Measurements from ENCODE around the gene NELL2.
"Not testable (repeated sequence)": the region's sequence is repeated elsewhere in the genome, so short reads cannot be mapped to it uniquely, and the experiment has no call there.

The NELL2 gene

GRCh38 chr12:44689587-44689986, 186.5 kb downstream of the NELL2 start:
- Mint-ChIP-seq H3K4me3 (no peak overlapping the region), H3K27ac (no peak overlapping the region), H3K4me1 (ENCODE audit: low read depth in 2 of 2) (no peaks in the 10 kb centered on the region), H3K36me3 (ENCODE audit: insufficient read depth) (no peaks in the 10 kb centered on the region), H3K27me3 (no peaks in the 10 kb centered on the region), H3K9me3 (peaks cover 0 to 1% of the 10 kb centered on the region in 2 donors)
- no peak for DNase-seq
- no peak for ATAC-seq (replicated peaks)

- H3K36me3 Mint-ChIP-seq (ENCODE audit: insufficient read depth); H3K4me3 Mint-ChIP-seq; H3K4me1 Mint-ChIP-seq (ENCODE audit: low read depth in 2 of 2); H3K27me3 Mint-ChIP-seq; H3K27ac Mint-ChIP-seq; DNase-seq; ATAC-seq (replicated peaks); H3K9me3 Mint-ChIP-seq: not testable (repeated sequence)
These were observed 189.2 kb downstream of the NELL2 start for GRCh38 chr12:44686821-44687432.

- Mint-ChIP-seq H3K27me3 (no peaks in the 10 kb centered on the region), H3K9me3 (no peaks in the 10 kb centered on the region), H3K4me3 (no peak overlapping the region), H3K27ac (no peak overlapping the region), H3K4me1 (ENCODE audit: low read depth in 2 of 2) (no peaks in the 10 kb centered on the region), H3K36me3 (ENCODE audit: insufficient read depth) (no peaks in the 10 kb centered on the region)
- DNase-seq (no peak), ATAC-seq (replicated peaks) (no peak)
These were observed 198.4 kb downstream of the NELL2 start for GRCh38 chr12:44677724-44678123.

DNA sequence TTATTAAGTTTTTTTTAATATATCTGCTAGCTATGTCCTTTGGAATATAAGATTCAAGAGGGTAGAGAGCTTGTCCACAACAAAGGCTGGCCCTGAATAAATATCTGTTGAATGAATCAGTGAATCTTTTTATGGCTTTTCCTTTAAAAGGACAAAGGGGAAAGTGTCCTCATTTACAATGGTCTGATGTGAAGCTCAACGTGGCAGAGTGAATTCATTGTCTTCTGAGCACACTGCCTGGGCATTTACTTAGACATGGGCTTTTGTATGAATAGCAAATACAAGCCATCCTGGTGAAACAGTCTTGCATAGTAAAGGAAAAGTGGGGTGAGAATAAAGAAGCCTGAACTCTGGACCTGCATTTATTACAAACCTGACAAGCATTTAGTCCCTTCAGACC, 201.2 kb downstream of the NELL2 start:
- no peaks in the 10 kb centered on the region for H3K4me1 Mint-ChIP-seq (ENCODE audit: low read depth in 2 of 2)
- peaks cover 0 to 5% of the 10 kb centered on the region in 2 donors for H3K9me3 Mint-ChIP-seq
- H3K4me3 Mint-ChIP-seq = no peak overlapping the region
- no peak overlapping the region for H3K27ac Mint-ChIP-seq
- H3K36me3 Mint-ChIP-seq (ENCODE audit: insufficient read depth) = no peaks in the 10 kb centered on the region
- no peaks in the 10 kb centered on the region for H3K27me3 Mint-ChIP-seq
- no peak for DNase-seq
- no peak for ATAC-seq (replicated peaks)

DNA sequence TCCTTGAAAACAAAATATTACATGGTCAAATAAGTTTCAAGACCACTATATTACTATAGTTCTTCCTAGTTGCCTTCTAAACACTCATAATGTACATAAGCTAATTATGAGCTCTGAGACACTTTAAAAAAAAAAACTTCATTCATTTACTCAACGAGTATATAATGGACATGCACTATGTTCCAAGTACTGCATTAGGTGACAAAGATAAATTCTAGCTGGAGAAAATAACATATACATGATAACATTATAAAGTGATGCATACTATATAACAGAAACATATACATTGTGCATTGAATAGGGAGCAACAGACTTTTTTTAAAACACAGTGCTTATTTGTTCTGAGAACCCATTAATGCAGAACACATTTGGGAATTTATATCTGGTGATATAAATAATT, 202.3 kb downstream of the NELL2 start:
- H3K27me3 Mint-ChIP-seq = no peaks in the 10 kb centered on the region
- DNase-seq = no peak
- ATAC-seq (replicated peaks) = no peak

DNA sequence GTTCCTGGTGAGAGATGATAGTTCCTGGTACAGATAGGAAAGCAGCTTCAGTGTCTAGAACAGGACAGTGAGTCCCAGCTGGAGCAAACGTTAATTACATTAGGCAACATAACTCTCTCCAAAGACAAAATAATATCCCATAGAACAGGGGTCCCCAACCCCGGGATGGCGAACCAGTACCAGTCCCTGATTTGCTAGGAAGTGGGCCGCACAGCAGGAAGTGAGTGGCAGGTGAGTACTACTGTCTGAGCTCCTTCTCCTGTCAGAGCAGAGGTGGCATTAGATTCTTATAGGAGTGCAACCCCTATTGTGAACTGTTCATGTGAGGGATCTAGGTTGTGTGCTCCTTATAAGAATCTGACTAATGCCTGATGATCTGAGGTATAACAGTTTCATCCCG, 204.1 kb downstream of the NELL2 start:
- Mint-ChIP-seq H3K27ac (no peak overlapping the region), H3K4me3 (no peak overlapping the region), H3K36me3 (ENCODE audit: insufficient read depth) (no peaks in the 10 kb centered on the region), H3K9me3 (peaks cover 0 to 17% of the 10 kb centered on the region in 2 donors), H3K4me1 (ENCODE audit: low read depth in 2 of 2) (no peaks in the 10 kb centered on the region), H3K27me3 (no peaks in the 10 kb centered on the region)
- ATAC-seq (replicated peaks) (no peak), DNase-seq (no peak)

More for the DNA sequence above, 202.3 kb downstream of the NELL2 start:
- Mint-ChIP-seq H3K27ac (no peak overlapping the region), H3K4me1 (ENCODE audit: low read depth in 2 of 2) (no peaks in the 10 kb centered on the region), H3K36me3 (ENCODE audit: insufficient read depth) (no peaks in the 10 kb centered on the region), H3K4me3 (no peak overlapping the region), H3K9me3 (peaks cover 0 to 13% of the 10 kb centered on the region in 2 donors)

DNA sequence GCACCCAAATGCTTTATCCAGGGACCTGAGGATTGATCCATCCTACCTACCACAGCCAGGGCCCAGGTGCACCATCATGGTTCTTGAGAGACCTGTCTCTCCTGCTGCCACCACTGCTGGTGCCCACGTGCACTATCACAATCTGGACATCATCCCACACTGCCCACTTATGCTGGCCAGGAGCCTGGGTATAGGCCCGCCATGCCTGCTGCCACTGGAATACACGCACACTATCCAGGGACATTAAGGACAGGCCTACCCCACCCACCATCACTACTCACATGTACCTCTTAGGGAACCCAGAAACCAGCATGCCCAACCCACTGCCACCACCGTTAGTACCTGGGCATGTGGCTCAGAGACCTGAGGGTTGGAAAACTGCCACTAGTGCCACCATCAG, 207.7 kb downstream of the NELL2 start:
- Mint-ChIP-seq H3K4me1 (ENCODE audit: low read depth in 2 of 2) (no peaks in the 10 kb centered on the region), H3K27me3 (no peaks in the 10 kb centered on the region), H3K9me3 (peaks cover 0 to 17% of the 10 kb centered on the region in 2 donors), H3K27ac (no peak overlapping the region), H3K4me3 (no peak overlapping the region), H3K36me3 (ENCODE audit: insufficient read depth) (peaks cover 3% of the 10 kb centered on the region)
- DNase-seq (no peak), ATAC-seq (replicated peaks) (no peak)

GRCh38 chr12:44667461-44667860, 208.7 kb downstream of the NELL2 start:
- Mint-ChIP-seq H3K27me3 (no peaks in the 10 kb centered on the region), H3K36me3 (ENCODE audit: insufficient read depth) (peaks cover 5% of the 10 kb centered on the region), H3K27ac (no peak overlapping the region), H3K9me3 (peaks cover 0 to 17% of the 10 kb centered on the region in 2 donors), H3K4me1 (ENCODE audit: low read depth in 2 of 2) (no peaks in the 10 kb centered on the region), H3K4me3 (no peak overlapping the region)
- DNase-seq = no peak
- ATAC-seq (replicated peaks) = no peak

DNA sequence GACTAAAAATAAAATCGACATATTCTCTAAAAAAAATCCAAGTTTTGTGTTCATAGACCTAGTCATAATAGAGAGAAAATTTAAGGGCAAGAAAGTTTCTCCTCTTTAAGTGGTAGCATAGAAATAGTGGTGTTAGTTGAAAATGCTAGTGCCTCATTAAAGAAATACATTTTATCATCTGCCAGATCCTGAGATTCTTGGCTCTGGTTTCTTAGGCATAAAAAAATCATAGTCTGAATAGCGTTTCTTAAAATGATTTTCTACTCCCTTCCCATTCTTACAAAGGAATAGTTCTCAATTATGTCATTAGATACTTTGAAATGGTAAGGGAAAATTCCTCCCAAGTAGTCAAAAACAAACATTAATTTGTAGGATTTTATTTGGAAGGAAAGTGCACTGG, 212.8 kb downstream of the NELL2 start:
- Mint-ChIP-seq H3K4me1 (ENCODE audit: low read depth in 2 of 2) (no peaks in the 10 kb centered on the region), H3K9me3 (no peaks in the 10 kb centered on the region)

DNA sequence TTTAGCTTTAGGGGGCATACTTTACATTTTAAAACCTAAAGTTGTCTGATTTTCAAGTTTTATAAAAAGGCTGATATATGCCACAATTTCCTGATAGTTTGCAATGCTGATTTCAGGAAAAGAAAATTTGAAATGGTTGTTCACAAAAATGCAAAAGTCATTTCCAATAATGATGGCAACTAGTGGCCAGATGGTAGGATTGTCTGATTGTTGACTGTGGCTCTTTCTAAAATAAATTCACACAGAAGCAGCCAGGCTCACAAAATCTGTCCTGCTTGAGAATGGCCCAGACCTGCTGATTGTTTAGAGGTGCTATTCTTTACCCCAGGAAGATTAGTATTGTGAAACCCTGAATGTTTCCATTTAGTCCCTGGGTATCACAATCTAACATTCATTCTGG, 220.3 kb downstream of the NELL2 start:
- no peaks in the 10 kb centered on the region for H3K36me3 Mint-ChIP-seq (ENCODE audit: insufficient read depth)
- H3K27me3 Mint-ChIP-seq = no peaks in the 10 kb centered on the region
- no peak overlapping the region for H3K27ac Mint-ChIP-seq
- H3K4me3 Mint-ChIP-seq = no peak overlapping the region
- no peaks in the 10 kb centered on the region for H3K9me3 Mint-ChIP-seq
- DNase-seq (no peak), ATAC-seq (replicated peaks) (no peak)
- H3K4me1 Mint-ChIP-seq (ENCODE audit: low read depth in 2 of 2) = peaks cover 0 to 2% of the 10 kb centered on the region in 2 donors

More for the DNA sequence above, 212.8 kb downstream of the NELL2 start:
- H3K36me3 Mint-ChIP-seq (ENCODE audit: insufficient read depth) = peaks cover 10% of the 10 kb centered on the region
- ATAC-seq (replicated peaks) (no peak), DNase-seq (no peak)
- no peak overlapping the region for H3K4me3 Mint-ChIP-seq
- H3K27ac Mint-ChIP-seq = no peak overlapping the region
- H3K27me3 Mint-ChIP-seq = no peaks in the 10 kb centered on the region

DNA sequence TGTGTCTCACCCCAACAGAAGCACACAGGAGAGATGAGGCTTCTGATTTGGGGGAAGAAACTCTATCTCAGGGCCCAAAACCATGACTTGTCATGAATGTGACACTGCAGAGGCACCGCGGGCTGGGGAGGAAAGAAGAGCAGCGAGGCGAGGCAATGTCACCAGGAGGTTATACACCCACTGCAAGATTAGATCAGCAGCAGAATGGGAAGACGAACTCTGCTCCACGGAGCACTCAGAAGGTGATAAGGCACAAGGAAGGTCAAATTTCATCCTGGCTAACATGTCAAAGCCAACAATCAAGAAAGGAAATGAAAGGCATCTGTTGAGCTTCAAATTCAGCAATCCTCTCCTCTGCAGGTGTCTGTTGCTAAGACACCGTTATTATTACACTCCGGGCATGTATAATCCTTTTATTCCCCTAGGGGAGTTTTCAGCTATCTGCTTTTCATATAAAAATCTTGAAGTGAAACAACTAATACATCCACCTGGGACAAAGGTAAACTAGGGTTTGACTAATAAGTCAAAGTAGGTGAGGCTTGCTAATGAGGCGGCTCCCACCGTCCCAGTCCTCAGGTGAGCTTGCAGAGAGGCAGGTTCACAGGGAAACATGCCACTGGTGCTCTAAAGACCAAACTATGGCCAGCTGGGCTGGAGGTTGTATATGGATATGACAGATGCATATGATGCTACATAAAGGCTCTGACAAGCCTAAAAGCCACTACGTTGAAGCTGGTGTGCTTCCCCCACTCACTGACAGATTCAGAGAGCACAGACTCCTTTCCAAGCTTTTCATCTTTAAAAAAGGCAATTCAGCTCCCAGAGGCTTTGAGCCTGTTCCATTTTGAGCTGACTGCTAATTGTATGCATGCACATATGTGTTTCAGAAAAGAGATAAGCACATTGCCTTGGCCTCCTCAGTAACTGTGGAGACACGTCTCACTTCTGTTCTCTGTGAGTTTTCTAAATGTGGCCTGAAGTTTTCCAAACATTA, 221.2 kb downstream of the NELL2 start:
- Mint-ChIP-seq H3K36me3 (ENCODE audit: insufficient read depth) (no peaks in the 10 kb centered on the region), H3K27ac (no peak overlapping the region), H3K4me3 (no peak overlapping the region), H3K4me1 (ENCODE audit: low read depth in 2 of 2) (peaks cover 0 to 2% of the 10 kb centered on the region in 2 donors), H3K27me3 (no peaks in the 10 kb centered on the region), H3K9me3 (no peaks in the 10 kb centered on the region)
- ATAC-seq (replicated peaks) (no peak), DNase-seq (no peak)

DNA sequence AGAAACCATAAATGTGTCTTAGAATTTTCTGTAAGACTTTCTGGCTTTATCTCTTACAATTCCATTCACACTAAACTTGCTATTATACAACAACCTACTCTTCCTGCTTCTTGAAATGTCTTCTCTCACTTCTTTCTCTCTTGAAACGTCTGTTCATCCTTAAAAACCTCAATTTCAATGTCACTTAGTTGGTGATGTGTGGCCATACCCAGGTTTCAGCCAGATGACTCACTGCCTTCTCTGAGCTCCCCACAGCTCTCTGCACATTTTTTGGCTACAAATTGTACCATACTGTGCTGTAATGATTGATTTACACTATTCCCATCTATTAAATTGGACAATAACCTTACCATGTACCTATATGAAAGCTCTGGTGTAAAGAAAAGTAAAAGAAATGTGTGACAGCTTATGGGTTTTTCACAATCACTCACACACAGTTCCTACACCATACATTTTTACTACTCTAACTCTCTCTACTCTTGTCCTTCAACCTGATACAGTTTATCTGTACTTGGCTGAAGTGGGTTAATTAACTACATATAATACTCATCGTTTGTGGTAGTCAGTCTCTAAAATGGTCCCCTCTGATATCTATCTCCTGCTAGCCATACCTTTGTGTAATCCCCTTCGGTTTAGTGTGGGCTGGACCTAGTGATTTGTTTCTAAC, 222.1 kb downstream of the NELL2 start:
- Mint-ChIP-seq H3K27ac (peak overlapping the region in 1 of 2 donors; percentile 8), H3K4me3 (no peak overlapping the region), H3K36me3 (ENCODE audit: insufficient read depth) (no peaks in the 10 kb centered on the region), H3K27me3 (no peaks in the 10 kb centered on the region), H3K9me3 (no peaks in the 10 kb centered on the region), H3K4me1 (ENCODE audit: low read depth in 2 of 2) (peaks cover 0 to 2% of the 10 kb centered on the region in 2 donors)
- ATAC-seq (replicated peaks) (no peak), DNase-seq (no peak)

GRCh38 chr12:44649693-44650092, 226.4 kb downstream of the NELL2 start:
- no peaks in the 10 kb centered on the region for H3K9me3 Mint-ChIP-seq
- ATAC-seq (replicated peaks) = no peak
- no peaks in the 10 kb centered on the region for H3K36me3 Mint-ChIP-seq (ENCODE audit: insufficient read depth)
- H3K27ac Mint-ChIP-seq = no peak overlapping the region
- peaks cover 0 to 2% of the 10 kb centered on the region in 2 donors for H3K4me1 Mint-ChIP-seq (ENCODE audit: low read depth in 2 of 2)
- H3K4me3 Mint-ChIP-seq = no peak overlapping the region
- H3K27me3 Mint-ChIP-seq = no peaks in the 10 kb centered on the region
- no peak for DNase-seq

Measured in effector memory CD8-positive, alpha-beta T cell (primary cell).